ENCODE measurements around the gene ZNF341. TPM values are rescaled to one million over a fixed set of nuclear protein-coding genes. Genes with fewer than 3 reads are reported as not detected.
A peak's percentile ranks its signal among the peaks of the same experiment; 100 is the strongest.

Gene ZNF341
- total RNA-seq, 1 donor, result 1.1 TPM

GRCh38 chr20:33703498-33704137 lies 28.2 kb upstream of the ZNF341 start:
- H4K20me1 ChIP-seq (ENCODE audit: insufficient read depth, low read length), result no peaks in the 10 kb centered on the region

DNA sequence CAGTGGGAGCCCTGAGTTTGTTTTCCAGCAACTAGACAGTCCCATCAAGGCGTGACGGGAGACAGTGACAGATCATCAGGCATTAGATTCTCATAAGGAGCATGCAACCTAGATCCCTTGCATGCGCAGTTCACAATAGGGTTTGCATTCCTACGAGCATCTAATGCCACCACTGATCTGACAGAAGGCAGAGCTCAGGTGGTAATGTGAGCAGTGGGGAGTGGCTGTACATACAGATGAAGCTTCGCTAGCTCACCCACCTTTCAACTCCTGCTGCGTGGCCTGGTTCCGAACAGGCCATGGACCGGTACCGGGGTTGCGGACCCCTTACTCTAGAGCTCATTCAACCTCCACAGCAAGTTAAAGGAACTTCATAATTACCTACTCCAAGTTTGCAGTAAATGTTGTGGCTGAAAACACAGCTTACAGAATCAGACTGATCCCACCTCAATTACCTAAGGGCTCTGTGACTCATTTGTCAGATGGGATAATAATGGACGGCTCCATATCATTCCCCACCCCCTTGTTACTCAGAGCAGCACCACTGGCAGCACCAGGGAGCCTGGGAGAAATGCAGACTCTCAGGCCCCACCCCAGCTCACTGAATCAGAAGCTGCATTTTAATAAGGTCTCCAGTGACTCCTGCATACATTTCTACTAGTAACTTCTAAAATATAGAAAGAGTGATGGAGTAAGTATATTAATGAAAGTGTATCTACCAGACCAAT lies 27.4 kb upstream of the ZNF341 start:
- Histone ChIP-seq H3K27me3 (ENCODE audit: insufficient read depth, low read length) (no peaks in the 10 kb centered on the region), H3K4me1 (ENCODE audit: insufficient read depth, low read length) (no peaks in the 10 kb centered on the region), H2AFZ (ENCODE audit: low read length) (no peak overlapping the region), H3K36me3 (ENCODE audit: insufficient read depth, low read length) (peaks cover 7% of the 10 kb centered on the region), H3K9me3 (ENCODE audit: low read depth, low read length) (no peaks in the 10 kb centered on the region), H3K4me3 (ENCODE audit: insufficient read depth, low read length) (no peak overlapping the region), H4K20me1 (ENCODE audit: insufficient read depth, low read length) (no peaks in the 10 kb centered on the region), H3K79me2 (ENCODE audit: insufficient read depth, low read length) (no peaks in the 10 kb centered on the region), H3K27ac (ENCODE audit: low read depth, low read length) (no peak overlapping the region), H3K4me2 (ENCODE audit: insufficient read depth, low read length) (no peak overlapping the region)
- TF ChIP-seq, protein P1, sequence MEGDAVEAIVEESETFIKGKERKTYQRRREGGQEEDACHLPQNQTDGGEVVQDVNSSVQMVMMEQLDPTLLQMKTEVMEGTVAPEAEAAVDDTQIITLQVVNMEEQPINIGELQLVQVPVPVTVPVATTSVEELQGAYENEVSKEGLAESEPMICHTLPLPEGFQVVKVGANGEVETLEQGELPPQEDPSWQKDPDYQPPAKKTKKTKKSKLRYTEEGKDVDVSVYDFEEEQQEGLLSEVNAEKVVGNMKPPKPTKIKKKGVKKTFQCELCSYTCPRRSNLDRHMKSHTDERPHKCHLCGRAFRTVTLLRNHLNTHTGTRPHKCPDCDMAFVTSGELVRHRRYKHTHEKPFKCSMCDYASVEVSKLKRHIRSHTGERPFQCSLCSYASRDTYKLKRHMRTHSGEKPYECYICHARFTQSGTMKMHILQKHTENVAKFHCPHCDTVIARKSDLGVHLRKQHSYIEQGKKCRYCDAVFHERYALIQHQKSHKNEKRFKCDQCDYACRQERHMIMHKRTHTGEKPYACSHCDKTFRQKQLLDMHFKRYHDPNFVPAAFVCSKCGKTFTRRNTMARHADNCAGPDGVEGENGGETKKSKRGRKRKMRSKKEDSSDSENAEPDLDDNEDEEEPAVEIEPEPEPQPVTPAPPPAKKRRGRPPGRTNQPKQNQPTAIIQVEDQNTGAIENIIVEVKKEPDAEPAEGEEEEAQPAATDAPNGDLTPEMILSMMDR (IDR thresholded peaks at IDR 0.05; ENCODE audit: extremely low read depth, low read depth, low read length), result no peak
- peak; percentile 46 for DNase-seq (ENCODE audit: insufficient read length, low spot score, missing footprints)

More at GRCh38 chr20:33703498-33704137, 28.2 kb upstream of the ZNF341 start:
- H3K79me2 ChIP-seq (ENCODE audit: insufficient read depth, low read length), result no peaks in the 10 kb centered on the region
- DNase-seq (ENCODE audit: insufficient read length, low spot score, missing footprints), result peak; percentile 61
- no peaks in the 10 kb centered on the region for H3K27me3 ChIP-seq (ENCODE audit: insufficient read depth, low read length)
- H3K4me2 ChIP-seq (ENCODE audit: insufficient read depth, low read length), result no peak overlapping the region
- H3K36me3 ChIP-seq (ENCODE audit: insufficient read depth, low read length), result peaks cover 7% of the 10 kb centered on the region
- TF ChIP-seq, protein P1 (IDR thresholded peaks at IDR 0.05; ENCODE audit: extremely low read depth, low read depth, low read length), result no peak
- no peaks in the 10 kb centered on the region for H3K4me1 ChIP-seq (ENCODE audit: insufficient read depth, low read length)
- H3K27ac ChIP-seq (ENCODE audit: low read depth, low read length), result no peak overlapping the region
- H3K4me3 ChIP-seq (ENCODE audit: insufficient read depth, low read length), result no peak overlapping the region
- no peaks in the 10 kb centered on the region for H3K9me3 ChIP-seq (ENCODE audit: low read depth, low read length)
- H2AFZ ChIP-seq (ENCODE audit: low read length), result no peak overlapping the region

GRCh38 chr20:33707668-33708067 lies 24.1 kb upstream of the ZNF341 start:
- Histone ChIP-seq H3K36me3 (ENCODE audit: insufficient read depth, low read length) (peaks cover 18% of the 10 kb centered on the region), H2AFZ (ENCODE audit: low read length) (no peak overlapping the region), H4K20me1 (ENCODE audit: insufficient read depth, low read length) (no peaks in the 10 kb centered on the region), H3K9me3 (ENCODE audit: low read depth, low read length) (no peaks in the 10 kb centered on the region), H3K27ac (ENCODE audit: low read depth, low read length) (no peak overlapping the region), H3K4me3 (ENCODE audit: insufficient read depth, low read length) (no peak overlapping the region), H3K79me2 (ENCODE audit: insufficient read depth, low read length) (no peaks in the 10 kb centered on the region), H3K4me2 (ENCODE audit: insufficient read depth, low read length) (no peak overlapping the region), H3K27me3 (ENCODE audit: insufficient read depth, low read length) (no peaks in the 10 kb centered on the region), H3K4me1 (ENCODE audit: insufficient read depth, low read length) (no peaks in the 10 kb centered on the region)
- peak; percentile 51 for DNase-seq (ENCODE audit: insufficient read length, low spot score, missing footprints)
- TF ChIP-seq, protein P1 (IDR thresholded peaks at IDR 0.05; ENCODE audit: extremely low read depth, low read depth, low read length), result no peak

GRCh38 chr20:33709398-33709797 lies 22.4 kb upstream of the ZNF341 start:
- Histone ChIP-seq H3K27me3 (ENCODE audit: insufficient read depth, low read length) (no peaks in the 10 kb centered on the region), H3K27ac (ENCODE audit: low read depth, low read length) (no peak overlapping the region)

More at GRCh38 chr20:33709398-33709797, 22.4 kb upstream of the ZNF341 start:
- no peak overlapping the region for H3K4me3 ChIP-seq (ENCODE audit: insufficient read depth, low read length)
- H3K36me3 ChIP-seq (ENCODE audit: insufficient read depth, low read length), result peaks cover 18% of the 10 kb centered on the region
- TF ChIP-seq, protein P1 (IDR thresholded peaks at IDR 0.05; ENCODE audit: extremely low read depth, low read depth, low read length), result no peak
- no peaks in the 10 kb centered on the region for H4K20me1 ChIP-seq (ENCODE audit: insufficient read depth, low read length)
- H3K9me3 ChIP-seq (ENCODE audit: low read depth, low read length), result no peaks in the 10 kb centered on the region
- H3K79me2 ChIP-seq (ENCODE audit: insufficient read depth, low read length), result no peaks in the 10 kb centered on the region
- no peaks in the 10 kb centered on the region for H3K4me1 ChIP-seq (ENCODE audit: insufficient read depth, low read length)
- no peak overlapping the region for H2AFZ ChIP-seq (ENCODE audit: low read length)
- H3K4me2 ChIP-seq (ENCODE audit: insufficient read depth, low read length), result no peak overlapping the region
- DNase-seq (ENCODE audit: insufficient read length, low spot score, missing footprints), result peak; percentile 56
